ENCODE data around the gene RIN3.

The RIN3 gene

DNA sequence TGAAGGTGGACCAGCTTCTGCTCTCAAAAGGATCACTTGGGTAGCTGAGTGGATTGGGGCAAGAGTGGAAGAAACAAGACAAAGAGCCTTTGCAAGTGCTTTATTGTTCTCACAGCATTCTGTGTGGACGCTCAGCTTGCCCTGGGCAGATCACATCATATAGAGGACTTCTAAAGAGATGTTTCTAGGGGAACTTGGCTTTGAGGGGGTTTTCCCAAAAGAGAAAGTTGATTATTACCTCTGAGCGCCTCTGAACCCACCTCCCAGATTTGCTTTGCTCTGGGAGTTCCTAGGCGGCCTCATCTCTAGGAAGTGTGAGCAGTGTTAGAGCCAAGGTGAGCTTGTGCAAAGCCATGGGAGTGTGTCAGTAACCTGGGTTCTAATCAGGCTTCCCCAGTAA lies 81.7 kb downstream of the RIN3 start:
- DNase-seq (ENCODE audit: low read depth in 1 of 2, low spot score in 1 of 2), result no peak

DNA sequence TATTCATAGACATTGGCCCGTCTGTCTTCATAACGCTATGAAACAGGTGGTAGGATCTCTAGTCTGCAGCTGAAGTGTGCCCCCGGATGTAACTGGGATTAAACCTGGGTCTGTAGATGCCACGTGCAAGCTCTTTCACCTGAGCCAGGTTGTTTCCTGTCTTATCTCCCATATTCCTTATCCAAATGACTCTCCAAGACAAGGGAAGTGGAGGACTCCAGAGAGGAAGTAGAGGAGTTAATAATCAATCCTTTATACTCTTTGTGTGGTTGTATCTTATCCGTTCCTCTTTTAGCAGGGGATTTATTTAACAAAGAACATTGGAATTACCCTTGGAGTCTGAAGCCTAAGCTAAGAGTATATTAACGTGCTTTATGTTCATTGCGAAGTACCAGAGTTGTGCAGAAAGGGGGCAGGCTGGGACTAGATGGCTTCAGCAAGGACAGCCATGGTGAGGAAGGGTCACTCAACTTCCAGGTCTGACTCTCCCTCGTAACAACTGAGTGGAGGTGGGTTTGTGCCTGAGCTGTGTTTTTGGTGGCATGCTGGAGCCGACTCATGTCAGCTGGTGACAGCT lies 82.8 kb downstream of the RIN3 start:
- no peak for DNase-seq (ENCODE audit: low read depth in 1 of 2, low spot score in 1 of 2)

DNA sequence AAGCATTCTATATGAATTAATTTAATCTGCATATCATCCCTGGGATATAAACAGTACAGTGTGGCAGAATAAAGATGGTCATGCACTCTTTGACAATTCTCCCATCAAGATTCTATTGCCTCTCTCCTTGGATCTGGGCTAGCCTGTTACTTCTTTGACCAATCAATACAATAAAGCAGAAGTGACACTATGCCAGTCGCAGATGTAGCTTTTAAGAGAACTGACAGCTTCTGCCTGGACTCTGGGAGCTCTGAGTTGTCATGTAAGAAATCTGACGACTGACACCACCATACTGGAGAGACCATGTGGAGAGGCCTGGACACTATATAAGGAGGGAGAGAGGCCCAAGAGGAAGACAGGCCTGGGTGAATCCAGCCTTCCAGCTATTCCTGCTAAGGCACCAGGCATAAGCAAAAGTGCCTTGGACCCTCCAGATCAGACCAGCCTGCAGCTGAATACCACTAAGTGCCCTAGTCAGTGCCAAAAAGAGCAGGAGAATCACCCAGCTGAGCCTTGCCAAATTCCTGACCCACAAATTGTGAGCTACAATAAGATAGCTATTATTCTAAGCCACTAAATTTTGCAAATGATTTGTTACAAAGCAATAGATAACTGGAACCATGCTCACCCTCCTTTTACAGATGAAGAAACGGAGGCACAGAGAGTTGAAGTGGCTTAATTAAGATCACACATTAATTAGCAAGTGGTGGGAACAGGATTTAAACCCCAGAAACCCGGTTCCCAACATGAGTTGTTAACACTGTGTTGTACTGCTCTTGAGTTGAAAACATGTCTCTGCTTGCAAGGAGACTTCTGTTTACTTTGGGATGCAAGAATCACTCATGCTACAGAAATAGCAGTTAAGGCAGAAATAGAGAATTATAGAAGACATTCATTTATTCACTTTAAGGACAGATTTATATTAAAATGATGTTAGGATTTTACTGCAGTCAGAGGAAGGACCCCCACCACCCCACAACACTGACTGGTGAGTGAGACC lies 84.6 kb downstream of the RIN3 start:
- no peak for DNase-seq (ENCODE audit: low read depth in 1 of 2, low spot score in 1 of 2)

DNA sequence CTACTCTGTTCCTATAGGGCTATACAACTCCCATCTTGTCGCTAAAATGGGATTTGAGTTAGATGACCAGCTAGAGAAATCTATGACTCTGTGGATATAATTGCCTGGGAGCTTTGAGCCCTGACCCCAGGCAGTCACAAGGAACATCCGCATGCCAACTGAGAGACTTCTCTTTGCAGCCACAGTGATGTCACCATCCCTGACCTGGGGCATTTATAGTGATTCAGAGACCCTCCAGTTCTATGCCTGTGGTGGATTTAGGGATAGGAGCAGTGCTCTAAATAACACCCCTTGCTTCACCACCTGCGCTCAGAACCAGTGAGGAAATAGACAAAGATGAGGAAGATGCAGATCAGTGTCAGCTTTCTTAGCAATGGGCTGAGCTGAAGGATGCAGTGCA lies 86.2 kb downstream of the RIN3 start:
- DNase-seq (ENCODE audit: low read depth in 1 of 2, low spot score in 1 of 2), result no peak

DNA sequence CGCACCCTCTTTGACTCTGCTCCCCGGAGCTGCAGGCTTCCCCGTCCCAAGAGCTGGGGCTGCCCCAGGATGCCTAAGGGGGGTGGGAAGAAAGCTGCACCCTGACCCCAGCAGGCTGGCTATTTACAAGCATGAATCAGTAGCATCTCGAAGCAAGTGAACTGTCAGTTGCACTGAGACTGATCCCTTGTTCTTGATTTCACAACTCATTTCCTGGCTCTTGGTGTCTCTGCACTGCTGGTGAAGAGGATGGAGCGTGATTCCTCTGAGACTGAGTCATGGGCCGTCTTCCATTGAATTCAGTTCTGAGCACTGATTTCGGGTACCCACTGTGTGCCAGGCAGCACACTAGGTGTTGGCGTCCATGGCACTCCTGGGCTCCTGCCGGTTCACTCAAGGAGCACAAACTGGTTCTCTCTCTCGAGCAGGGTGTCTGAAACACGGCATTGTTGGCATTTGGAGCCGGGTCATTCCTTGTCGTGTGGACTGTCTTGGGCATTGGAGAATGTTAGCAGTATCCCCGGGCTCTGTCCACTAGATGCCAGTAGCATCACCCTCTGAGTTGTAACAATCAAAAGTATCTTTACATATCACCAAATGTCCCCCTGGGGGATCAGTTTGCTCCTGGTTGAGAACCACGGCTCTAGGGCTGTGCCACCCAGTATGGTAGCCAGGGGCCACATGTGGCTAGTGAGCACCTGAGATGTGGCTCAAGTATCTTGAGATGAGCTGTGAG lies 86.9 kb downstream of the RIN3 start:
- DNase-seq (ENCODE audit: low read depth in 1 of 2, low spot score in 1 of 2), result no peak

DNA sequence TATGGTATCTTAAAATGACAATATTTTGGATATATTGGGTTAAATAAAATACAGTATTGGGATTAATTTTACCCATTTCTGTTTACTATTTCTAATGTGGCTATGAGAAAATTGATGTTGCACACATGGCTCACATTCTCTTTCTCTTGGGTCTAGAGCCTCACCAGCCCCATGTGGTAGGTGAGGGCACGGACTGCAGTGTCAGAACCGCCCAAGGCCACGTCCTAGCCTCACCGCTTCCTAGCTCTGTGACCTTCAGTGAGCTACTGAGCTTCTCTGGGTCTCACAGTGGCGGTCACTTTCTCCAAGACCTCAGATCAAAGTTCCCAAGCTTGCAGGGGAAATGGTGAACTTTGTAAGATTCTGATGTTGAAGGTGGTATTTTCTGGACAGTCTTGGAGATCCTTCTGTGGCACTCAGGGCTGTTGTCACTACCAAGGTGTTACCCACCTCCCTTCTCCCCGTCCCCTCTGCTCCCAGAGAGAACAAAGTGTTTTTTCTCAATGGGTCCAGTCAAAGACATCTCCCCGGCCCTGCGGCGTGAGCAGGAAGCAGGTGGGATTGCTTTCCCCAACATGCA lies 87.6 kb downstream of the RIN3 start:
- DNase-seq (ENCODE audit: low read depth in 1 of 2, low spot score in 1 of 2), result no peak

DNA sequence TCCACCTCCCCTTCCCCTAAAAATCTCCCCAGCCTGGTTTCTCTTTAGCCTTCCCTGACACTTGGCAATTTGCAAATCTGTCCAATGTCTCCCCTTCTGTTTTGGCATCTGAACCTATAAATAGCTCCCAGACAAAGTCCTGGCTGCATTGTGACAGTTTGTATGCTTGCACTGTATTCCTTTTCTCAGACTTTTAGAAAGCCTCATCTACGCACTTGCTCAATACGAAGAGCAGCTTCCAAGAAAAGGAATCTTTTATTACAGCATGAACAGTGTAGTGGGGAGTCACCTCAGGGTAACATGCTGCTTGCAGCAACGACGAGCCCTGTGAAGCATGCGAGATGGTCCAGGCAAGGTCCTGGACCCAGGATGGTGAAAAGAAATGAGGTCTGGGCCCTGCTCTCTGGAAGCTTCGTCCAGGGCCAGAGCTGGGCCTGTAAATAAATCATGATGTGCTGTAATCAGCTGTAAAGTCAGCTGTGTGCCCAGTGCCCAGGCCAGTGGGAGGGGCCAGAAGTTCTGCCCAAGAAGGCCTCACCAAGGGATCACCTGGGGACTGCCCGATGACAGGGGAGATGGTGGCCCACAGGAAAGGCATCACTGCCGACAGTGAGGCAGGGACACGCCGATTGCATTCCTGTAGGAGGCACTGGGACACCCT lies 88.3 kb downstream of the RIN3 start:
- no peak for DNase-seq (ENCODE audit: low read depth in 1 of 2, low spot score in 1 of 2)

DNA sequence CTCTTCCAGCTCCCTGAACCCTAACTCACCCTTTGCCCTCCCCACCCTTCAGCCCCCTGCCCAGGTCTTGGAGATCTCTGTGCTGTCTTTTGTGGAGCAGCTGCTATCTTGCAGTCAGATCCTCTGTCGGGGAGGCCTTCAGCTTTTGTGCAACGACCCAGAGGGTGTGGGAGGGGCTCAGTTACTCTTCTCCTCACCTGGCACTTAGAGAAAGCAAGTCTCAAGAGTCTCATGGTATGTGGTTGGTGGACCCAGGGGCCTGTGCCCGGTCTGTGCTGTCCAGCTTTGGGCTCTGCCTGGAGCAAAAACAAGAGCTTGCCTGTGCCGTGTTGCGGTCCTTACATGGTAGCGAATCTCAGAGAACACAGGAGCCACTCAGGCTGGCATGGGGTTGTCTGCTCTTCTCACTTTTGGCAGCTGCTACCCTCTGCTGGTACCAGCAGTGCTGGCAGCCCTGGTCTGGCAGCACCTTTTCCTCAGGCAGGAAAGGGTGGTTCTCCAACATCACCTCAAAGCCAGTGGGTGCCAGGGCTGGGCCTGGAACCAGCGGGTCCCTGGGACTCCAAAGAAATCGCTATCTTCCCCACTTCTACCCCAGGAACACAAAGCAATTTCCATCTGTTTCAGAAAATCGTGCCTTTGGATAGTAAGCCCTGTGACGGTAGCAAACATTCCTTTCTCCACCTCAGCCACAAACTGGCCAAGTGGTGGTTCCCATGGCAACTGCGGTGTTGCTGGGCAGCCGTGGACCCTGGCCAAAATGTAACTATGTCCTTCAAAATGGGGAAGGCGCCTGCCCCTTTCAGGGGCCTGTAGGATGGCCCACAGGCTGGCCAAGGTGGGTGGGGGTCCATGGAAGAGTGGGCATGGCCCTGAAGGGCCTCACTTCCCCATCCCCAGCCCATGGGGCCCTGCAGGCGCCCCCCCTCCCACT lies 90.0 kb downstream of the RIN3 start:
- DNase-seq (ENCODE audit: low read depth in 1 of 2, low spot score in 1 of 2), result peak in 1 of 2 donors; percentile 39

DNA sequence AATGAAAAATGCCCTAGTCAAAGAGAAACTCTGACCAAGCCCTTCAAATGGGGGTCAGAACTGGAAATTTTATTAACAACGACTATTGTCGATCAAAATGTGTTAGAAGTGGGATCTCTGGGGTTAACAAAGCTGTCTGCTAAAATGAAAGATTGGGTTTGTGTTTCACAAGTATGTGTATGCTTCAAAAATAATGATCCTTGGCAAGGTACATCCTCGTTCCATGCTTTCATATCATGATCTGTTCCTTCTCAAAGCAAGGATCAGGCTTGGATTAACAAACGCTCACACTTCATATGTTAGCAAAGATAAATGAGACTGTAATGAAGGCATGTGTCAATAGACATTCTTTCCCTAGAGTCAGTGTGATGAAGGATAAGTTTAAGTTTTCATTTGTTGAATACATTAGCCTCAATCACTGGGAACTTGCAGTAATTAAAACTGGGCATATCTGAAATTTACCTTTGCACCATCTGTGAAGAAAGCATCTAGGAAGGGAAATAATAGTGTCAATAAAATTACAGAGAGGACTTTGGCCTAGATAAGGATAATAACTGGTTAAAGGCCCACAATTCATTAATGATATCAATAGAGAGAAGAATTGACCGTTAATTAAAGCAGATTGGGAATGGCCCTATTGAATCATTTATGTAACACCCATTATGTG lies 91.8 kb downstream of the RIN3 start:
- no peak for DNase-seq (ENCODE audit: low read depth in 1 of 2, low spot score in 1 of 2)

DNA sequence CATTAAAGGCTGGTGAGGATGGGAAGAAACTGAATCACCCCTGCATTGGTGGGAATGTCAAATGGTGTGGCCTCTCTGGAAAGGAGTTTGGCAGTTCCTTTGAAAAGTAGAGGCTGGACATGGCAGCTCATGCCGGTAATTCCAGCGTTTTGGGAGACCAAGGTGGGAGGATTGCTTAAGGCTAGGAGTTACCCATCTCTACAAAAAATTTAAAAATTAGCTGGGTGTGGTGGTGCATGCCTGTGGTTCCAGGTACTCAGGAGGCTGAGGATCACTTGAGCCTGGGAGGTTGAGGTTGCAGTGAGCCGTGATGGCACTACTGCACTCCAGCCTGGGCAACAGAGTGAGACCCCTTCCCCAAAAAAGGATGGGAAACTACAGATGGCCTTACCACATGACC lies 93.7 kb downstream of the RIN3 start:
- no peak for DNase-seq (ENCODE audit: low read depth in 1 of 2, low spot score in 1 of 2)

DNA sequence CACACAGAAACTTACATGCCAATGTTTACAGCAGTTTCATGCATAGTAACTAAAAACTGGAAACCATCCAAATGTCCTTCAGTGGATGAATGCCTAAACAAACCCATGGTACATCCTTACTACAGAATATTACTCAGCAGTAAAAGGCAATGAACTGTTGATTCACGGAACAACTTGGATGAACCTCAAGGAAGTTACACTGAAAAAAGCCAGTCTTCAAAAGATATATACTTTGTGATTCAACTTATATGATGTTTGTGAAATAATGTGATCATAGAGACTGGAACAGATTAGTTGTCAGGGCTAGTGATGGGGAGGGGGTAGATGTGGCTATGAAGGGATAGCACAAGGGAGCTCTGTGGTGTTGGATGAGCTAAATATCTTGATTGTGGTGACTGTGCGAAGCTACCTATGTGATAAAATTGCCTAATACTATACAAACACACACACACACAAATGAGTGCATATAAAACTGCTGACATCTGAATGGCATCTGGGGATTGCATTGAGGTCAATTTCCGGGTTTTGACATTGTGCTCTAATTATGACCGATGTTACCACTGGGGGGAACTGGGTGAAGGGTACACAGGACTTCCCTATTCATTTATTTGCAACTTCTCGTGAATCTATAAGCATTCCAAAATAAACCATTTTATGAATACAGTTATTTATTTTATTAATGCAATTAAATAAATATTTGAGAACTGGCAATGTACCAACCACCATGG lies 94.3 kb downstream of the RIN3 start:
- DNase-seq (ENCODE audit: low read depth in 1 of 2, low spot score in 1 of 2), result no peak

DNA sequence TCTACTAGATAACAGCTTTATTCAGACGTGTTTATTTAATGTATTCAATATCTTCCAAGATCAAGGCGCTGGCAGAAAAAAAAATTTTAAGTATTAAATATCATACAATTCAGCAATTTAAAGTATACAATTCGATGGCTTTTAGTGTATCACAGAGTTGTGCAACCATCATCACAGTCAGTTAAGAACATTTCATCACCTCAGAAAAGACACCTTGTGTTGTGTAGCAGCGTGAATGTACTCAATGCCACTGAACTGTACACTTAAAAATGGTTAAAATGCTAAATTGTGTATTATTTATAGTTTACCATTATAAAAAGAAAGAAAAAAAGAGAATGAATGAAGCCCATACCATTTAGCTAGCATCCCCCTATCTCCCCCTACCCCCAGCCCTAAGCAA lies 96.4 kb downstream of the RIN3 start:
- DNase-seq (ENCODE audit: low read depth in 1 of 2, low spot score in 1 of 2), result no peak

DNA sequence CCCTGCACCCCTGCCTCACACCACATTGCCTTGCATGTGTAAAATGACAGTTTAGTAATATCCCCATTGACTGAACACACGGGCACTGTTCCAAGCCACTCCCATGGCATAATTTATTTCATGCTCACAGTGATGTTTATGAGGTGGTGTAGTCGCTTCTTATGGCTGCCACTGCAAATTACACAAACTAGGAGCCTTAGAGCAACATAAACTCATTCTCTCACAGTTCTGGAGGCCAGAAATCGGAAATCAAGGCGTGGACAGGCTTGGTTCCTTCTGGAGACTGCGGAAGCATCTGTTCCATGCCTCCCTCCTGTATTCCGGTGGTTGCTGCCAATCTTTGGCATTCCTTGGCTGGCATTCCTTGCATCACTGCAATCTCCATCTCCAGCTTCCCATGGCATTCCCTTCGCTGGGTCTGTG lies 97.3 kb downstream of the RIN3 start:
- no peak for DNase-seq (ENCODE audit: low read depth in 1 of 2, low spot score in 1 of 2)

DNA sequence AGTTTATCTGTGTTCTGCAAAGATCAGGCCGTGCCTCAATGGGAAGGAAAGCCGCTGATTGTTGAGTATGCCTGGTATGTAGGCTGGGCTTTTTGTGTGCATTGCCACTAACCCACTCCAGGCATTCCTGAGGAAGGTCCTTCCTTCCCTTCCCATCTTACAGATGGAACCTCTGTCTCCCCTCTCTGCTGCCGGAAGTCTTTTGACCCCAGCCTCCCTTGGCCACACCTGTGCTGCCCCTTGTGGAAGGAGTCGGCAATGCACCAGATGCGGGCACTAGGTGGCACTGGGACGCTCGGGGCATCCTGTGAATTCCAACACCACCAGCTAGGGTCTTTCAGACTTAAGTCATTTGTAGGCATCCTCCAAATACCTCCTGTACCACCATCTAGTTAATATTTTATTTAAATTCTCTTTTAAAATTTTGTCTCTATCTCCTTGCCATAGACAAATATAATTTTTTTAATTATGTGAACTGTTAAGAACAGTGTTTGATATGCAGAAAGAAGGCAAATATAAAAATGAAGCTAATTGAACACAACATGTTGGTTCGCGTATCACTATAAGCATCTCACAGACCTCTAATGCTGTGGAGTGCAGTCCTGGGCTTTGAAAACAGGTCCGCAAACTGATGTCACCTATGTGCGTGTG lies 99.6 kb downstream of the RIN3 start:
- peak; percentile 28 to 56 for DNase-seq (ENCODE audit: low read depth in 1 of 2, low spot score in 1 of 2)

DNA sequence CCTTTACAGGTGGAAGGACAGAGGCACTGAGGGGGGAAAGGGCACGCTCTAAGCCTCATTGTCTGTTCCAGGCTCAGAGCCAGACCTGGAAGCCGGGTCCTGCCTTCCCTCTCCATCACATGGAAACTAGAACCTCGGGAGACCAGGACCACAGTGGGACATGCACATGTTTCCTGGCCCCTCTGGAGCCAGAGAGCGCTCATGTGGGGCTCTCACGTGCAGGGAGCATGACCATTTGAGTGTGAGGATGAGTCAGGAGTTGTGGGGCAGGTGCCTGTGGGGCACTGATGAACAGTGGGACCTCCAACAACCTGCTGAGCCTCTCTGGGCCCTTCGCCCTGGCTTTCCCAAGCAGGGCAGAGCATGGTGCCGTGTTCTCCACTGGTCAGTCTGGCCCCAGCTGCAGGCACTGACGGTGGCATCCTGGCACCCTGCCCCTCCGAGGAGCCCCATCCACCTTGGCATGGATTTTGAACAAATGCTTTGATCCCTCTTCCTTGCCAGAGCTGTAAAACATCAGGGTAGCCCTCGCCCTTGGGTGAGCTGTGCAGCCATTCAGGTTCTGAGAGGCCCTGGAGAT lies 100.2 kb downstream of the RIN3 start:
- no peak for DNase-seq (ENCODE audit: low read depth in 1 of 2, low spot score in 1 of 2)

DNA sequence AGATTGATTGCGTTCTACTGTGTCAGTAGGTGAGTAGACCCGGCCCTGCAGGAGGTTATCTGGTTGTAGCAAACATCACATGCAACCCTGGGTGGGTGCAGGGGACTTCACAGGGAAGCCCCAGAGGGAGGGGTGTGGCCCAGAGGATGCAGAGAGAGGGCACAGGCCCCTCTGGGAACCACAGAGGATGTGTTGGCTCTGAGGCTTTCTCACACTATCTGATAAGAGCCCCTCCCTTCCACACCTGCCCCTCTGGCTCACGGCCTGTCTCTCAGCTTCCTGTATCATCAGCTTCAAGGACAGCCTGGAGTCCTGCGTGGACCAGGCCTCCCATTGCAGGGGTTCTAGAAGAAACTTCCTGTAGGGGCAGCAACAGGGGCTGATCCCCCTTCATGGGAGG lies 101.9 kb downstream of the RIN3 start:
- peak in 1 of 2 donors; percentile 29 for DNase-seq (ENCODE audit: low read depth in 1 of 2, low spot score in 1 of 2)

DNA sequence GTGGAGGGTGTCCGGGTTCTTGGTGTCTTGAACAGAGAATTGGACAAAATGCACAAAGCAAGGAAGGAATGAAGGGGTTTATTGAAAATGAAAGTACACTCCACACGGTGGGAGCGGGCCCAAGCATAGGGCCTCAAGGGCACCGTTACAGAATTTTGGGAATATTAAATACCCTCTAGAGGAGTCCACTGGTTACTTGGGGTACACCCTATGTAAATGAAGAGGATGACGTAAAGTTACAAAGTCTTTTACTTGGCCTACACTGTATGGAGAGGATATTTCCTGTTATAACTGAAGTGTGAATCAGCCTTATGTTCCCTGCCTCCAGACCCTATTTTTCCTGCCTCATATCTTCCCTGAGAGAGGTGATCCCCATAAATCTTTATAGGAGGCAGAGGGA lies 102.6 kb downstream of the RIN3 start:
- no peak for DNase-seq (ENCODE audit: low read depth in 1 of 2, low spot score in 1 of 2)

DNA sequence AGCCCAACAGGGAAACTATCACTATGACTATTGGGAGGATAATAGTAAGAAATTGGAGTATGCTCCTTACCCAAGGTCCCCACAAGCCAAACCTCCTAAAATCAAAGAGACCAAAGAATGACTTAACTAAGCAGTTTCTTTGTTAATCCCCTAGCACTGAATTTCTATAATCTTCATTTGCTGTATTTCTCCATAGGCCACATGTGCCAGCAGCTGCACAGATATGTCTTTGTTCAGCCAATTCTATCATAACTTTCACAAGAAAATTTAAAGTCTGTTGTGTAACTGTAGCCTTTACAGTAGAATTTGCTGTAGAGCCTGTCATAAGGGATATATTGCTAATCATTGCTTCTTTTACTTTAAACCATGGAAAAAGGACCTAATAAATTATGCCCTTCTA lies 104.0 kb downstream of the RIN3 start:
- no peak for DNase-seq (ENCODE audit: low read depth in 1 of 2, low spot score in 1 of 2)

All from activated CD4-positive, alpha-beta T cell treated with anti-CD3 and anti-CD28 coated beads, Interleukin-2, amount 50 U/mL, for 24 hours (primary cell).